GM03348 (cell line): ENCODE results near the gene SMG5.

ENCODE experiments used
- DNase-seq: peaks from one replicate; pipeline ENCODE4 v3.0.0; 2012; ENCODE audit warnings: low spot score

Gene SMG5

DNA sequence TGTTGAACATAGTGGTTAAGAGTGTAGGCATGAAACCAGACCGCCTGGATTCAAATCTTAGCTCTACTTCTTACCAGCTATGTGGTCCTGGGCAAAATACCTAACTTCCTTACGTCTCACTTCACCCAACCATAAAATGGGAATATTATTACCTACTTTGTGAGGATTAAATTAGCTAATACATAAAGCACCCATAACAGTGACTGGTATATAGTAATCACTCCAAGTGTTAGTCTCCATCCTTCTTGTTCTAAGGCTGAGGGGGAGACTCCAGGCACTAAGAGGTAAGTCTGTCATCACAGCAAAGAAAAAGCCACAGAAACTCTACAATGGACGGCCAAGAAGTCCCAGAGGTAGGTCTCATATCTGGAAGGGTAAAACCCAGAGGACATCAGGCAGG lies 2.8 kb downstream of the SMG5 start:
- no peak for DNase-seq

DNA sequence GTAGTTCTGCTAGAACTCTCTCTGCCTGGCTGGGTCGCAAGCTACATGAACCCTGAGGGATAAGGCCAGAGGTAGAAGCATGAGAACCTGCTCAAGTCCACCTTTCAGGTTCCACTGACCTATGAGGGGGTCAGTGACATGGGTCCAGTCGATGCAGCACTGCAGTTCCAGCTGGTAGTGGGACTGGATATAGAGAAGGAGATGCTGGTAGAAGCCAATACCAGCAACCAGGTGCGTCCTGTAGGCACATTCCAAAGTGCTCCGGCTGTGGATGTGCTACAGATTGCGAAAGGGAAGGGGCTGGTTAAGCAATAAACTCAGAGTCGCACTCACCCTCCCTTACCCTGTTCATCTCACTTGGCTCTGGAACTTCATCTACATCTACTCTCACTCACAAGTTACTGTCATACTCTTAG lies 5.7 kb downstream of the SMG5 start:
- DNase-seq, result peak; percentile 31

DNA sequence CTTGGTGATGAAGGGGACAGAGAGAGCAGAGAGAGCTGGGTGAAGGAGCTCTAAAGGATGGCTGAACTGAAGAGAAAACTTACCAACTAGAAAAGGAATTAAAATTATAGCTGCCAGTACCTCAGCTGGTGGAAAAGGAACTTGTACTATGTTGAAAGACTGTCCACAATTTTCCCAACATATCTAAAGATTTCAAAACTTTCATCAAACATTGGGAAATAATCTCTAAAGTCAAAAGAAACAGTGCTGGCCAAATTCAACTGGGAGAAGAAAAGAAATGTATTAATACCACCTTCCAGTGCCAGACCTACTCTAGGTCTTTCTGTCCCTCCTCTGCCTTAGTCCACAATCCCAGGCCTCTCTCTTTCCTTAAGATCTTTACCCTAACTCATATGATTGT lies 6.1 kb downstream of the SMG5 start:
- DNase-seq, result peak; percentile 33

DNA sequence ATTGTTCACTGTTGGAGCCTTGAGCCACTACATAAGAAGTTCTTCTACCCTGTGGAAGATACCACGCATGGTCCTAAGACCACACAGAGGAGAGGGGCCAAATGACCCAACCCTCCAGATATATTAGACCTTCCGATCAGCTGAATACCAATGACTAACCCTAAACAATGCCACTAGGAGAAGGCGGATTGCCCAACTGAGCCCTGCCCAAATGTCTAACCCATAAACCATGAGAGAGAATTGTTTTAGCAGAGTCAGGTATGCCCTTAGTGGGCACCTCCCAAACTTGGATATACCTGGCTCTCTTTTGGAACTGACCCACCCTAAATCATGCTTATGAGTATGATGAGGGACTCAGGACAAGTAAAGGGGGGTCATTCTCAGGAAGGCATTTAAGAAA lies 12.3 kb downstream of the SMG5 start:
- no peak for DNase-seq

DNA sequence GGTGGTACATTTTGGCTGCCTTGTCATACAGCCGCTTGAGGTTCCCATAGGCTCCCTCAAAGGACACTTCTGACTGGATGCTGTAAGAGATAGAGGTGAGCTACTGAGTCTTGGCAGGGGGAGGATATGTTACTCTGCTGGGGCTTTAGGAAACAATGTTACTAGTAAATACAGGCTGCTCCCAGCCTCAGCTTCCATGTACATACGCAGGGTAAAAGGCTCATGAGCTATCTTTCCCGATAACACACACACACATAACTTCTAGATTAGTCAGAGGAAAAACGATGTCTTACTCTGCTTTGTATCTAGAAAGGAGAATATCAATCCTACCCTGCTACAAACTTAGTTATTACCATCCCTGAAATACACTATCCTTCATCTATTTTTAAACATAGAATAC lies 14.3 kb downstream of the SMG5 start:
- no peak for DNase-seq

DNA sequence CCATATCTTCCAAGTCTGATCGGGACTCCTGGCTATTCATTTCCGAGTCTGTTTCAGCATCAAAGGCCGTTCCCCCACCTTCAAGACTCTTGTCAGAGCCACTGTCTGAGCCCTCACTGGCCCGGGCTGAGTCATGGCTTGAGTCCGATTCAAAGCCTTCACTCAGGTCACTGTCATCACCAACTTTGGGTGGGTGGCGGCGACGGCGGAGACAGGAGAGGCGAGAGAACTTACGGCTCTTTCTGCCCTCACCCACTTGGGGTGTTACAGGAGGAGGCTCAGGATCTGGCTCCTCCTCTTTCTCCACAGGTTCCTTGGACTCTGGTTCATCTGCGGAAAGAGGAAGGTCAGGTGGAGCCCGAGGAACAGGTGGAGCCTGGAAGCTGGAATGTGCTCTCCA lies 16.6 kb downstream of the SMG5 start:
- no peak for DNase-seq

DNA sequence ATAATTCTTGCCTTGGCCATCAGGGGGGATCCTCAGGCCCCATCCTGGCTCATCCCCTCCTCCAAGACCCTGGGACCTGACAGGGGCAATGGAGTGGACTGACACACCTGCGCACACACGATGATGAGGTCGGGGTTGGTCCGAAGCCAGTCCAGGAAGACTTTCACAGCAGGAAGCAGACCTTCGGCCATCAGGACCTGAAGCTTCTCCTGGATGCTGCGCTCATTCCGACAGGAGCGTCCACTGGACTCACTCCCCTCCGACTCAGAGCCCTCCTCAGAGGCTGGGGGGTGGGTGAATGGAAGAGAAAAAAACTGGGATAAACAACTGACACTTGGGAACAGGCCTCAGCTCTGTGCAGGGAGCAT lies 19.4 kb downstream of the SMG5 start:
- DNase-seq, result no peak

DNA sequence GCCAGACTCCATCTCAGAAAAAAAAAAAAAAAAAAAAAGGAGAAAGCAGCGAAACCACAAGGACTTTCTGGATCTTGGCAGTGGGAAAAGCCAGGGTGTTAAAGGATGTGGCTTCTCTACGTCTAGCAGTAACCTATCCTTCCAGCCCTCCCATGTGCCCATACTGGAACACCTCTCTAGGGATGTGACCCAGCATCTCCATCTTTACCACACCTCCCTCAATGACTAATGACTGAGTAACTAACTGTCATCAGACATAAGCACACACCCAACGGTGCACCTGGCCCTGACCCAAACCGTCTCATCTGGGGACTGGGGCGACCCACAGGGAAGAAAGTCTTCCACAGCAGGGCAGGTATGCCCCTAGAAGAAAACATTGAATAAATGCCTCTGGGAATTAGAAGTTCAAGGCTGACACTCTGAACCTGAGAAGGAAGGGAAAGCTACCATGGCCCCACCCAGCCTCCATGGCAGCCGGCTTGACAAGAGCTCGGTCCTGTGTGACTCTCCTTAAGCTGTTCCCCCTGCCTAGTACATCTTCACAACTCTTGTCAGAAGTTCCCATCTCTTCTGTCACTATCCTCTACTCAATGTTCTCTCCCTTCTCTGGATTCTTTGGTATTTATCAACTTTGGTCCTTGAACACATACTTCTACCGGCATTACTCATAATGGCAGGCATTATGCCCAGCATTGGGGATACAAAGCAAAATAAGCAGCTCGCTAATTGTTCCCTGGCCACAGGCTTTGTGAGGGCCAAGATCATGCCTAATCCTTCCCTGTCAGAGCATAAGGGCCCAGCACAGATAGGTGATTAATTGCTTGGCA lies 20.0 kb downstream of the SMG5 start:
- DNase-seq, result peak; percentile 86

DNA sequence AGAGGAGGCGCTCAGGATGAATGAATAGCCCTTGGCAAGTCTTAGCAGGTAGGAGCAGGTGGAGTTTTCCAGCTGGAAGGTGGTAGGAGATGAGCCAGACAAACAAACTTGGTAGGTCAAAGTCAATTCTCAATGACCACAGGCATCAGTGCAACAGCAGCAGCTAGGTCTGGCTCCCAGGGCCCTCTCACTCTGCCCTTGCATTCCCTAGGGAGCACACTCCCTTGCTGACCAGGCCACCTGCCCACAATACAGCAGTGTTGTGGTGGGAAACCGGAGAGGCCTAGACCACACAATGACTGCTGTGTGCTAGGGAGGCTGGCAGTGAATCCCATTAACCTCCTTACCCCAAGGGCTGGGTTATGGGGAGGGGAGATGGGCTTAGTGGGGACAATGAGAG lies 21.7 kb downstream of the SMG5 start:
- no peak for DNase-seq

DNA sequence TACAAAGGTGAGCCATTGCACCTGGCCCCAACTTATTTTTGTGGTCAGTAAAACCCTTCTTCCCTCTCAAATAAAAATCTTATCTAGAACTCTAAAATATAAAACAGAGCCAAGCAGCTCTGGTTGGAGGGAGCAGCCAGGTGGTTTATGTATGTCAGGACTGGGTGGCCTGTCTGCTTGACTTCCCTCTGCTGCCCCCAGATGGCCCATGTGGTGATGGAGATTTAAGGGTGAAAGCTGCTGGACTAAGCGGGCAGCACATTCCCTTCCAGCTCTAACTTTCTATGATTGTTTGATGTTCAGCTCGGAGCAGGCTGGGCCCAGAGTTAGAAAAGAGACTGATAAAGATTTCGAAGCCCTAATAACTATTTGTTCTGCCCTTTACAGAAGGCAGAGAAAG lies 22.8 kb downstream of the SMG5 start:
- DNase-seq, result no peak

DNA sequence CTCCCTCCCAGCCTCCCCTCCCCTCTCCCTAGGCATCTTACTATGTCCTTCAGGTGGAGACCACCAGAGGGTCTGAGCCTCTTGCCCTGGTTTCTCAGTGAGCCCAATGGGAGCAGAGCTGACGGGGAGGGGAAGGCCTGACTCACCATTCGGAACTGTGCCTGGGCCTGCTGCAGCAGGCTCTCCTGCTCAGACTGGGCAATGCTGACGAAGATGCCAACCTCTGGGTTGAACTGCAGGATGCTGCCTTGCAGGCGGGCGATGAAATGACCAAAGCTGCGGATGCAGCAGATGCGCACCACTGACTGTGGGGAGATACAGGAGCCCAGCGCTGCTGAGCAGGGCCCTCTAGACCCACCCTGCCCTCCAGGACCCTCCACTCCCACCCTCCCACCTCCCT lies 23.8 kb downstream of the SMG5 start:
- no peak for DNase-seq

DNA sequence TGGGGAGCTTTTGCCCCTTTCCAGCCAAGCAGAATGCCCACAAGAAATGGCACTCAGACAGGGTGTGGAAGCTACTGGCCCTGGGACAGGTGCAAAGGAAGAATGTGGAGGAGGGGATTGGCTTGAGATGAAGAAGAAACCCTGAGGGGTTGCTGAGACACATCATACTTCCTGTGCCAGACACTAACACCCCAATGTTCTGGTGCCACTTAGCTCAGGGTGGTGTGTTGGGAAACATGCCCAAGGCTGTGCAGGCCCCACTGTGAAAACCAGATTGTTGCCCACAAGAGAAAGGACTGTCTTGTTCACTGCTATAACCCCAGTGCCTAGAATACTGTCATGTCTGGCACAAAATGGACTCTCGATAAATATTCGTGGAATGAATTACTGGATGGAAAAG lies 24.9 kb downstream of the SMG5 start:
- DNase-seq, result no peak

DNA sequence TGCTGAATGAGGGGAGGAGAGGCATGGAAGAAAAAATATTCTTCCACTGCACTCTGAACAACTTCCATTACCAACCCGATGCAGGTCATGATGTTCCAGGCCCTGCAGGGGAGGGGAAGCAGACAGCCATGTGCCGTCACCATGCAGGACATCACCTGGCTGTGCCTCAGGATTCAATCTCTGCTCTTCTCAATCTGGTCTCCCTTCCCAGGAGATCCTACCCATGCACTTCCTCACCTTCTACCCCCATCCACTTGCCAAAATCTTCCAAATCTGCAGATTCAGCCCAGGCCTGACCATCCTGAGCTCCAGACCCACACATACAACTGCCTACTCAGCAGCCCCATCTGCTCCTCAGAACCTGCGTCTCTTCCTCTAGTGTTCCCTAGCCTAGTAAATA lies 29.0 kb downstream of the SMG5 start:
- DNase-seq, result no peak

DNA sequence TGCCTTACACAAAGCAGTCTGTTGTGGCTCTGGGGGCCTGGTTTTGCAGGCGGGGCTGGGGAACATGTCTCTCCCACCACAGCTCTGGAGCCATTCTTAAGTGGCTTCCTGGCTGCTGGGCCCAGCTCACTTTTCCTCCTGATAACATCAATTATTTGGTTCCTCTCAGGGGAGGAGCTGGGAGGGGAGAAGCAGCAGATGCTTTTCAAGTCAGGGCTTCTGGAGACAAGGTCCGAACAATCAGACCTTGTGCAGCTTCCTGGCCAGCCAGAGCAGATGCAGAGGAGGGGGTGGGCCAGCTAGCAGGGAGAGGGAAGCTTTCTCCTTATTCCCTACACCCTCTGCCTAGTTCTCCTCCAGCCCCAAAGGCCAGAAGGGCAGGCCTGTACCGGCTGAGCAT lies 31.1 kb downstream of the SMG5 start:
- no peak for DNase-seq

DNA sequence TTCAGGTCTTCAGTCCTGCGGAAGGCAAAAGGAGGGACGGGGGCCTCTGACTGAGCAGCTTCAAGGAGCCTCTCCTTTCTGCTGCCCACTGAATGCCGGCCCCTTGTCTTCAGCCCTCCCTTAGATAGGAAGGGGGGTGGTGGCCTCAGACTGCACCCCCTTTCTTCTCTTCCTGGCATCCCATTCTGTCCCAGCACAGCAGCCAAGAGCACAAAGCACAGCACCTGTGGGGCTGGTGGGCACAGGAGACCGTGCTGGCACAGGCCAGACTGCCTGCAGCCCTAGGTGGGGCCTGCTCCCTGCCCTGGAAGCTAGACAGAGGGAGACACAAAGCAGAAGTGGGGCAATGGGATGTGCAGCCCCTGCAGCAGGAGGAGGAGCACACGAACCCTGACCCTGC lies 33.0 kb downstream of the SMG5 start:
- DNase-seq, result no peak

DNA sequence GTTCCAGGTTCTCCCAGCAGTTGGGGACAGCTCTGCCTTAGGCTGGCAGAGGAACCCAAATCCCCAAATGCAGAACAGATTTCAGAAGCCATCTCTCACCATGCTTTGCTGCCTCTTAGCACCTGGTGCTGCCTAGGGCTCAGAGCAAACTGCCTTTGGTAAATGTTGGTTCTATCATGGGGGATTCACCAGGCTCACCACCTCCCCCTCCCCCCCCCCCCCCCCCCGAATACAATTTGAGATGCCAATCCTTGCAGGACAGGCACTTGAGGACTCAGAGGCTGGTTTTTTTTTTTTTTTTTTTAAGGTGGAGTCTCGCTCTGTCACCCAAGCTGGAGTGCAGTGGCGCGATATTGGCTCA lies 34.3 kb downstream of the SMG5 start:
- DNase-seq, result no peak

DNA sequence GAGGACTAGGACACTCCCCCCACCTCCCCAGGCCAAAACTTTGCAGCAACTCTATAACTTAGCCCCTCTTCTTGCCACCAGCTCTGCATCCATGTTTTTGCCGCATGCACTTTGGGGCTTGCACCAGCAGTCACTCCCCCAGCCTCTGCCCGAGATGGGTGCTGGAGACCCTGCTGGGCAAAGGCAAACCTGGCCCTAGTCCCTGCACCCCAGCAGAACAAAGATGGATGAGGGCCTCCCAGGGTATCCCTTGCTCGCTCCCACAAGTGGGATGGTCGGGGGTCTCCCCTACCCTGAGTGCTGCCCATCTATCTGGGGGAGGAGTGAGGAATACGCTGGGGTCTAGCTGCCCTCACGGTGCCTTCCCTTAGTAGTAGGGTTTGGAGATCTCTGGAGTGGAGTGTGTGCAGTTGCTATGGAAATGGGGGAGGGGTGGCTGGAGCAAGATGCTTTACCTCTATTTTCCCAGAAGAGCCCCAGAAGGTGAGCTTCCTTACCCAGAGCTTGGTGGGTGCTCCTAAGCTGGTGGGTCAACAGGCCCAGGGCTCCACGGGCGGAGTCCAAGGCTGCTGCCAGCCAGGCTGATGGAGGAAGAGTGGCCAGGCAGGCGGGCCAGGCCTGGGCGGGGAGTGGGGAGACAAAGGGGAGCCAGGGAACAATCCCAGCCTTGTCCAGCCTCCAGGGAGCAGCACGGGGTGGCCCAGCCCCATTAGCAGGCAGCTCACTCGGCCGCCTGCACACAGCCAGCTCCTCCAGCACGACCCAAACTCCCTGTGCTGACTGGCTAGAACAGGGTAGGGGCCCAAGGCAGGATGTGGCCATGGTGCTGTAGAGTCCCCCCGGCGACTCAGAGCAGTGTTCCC lies 34.9 kb downstream of the SMG5 start, which contains the start of gene PAQR6:
PAQR6 (minus strand) TSS at position 597 of the 863 bp plus-strand sequence. CDS start 1,325 bp downstream, outside the sequence.
- DNase-seq, result peak; percentile 31

DNA sequence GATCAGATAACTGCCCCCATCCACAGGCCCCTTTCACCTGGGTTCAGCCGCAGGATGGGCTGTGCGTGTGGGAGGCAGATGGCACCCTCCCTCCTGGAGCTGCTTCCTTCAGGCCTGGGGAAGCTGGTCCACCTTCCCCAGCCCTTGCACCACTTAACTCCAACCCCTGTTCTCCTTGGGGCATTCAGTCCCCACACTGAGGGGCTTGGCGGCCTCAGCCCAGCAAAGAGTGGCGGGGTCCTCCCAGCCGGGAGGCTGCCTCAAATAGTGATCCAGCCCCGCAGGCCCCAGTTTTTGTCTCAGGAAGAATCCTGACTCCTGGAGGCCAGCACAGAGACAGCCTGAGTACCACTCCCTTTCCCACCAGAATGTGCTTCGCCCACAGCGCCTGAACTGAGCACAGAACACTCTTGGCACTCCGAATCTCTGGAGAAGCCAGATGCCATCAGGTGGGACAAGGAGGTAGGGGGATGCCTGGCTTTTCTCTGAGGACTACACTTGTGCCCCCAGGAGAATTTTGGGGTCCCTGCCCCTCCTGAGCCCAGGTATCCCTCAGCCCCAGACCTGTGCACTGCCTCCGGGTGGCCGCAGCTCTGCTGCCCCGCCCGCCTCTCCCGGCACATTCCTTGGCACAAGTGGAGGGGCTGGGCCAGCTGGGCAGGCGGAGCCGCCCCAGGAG lies 35.7 kb downstream of the SMG5 start:
- DNase-seq, result peak; percentile 68

DNA sequence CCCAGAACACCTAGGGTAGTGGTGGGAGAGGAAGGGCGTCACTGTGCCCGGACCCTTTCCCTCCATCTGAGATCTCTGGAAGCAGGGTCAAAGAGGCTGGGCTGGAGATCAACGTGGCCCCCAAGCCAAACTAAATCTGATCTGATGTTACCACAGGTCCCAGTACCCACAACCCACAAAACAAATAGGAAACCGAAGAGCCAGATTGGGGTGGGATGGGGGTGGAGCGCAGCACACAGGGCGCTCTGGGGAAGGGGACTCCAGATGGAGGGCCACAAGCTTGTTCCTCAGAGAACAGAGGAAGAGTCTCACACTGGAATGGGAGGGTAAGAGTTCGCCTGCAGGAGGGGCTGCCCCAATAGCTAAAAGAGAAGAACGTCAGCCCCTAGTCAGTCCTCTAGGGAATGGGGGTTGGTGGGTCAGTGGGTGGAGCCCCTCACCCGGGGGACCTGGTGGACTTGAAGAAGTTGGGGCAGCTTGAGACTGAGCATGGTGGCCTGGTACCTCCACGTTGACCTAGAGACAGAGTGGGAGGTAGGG lies 36.3 kb downstream of the SMG5 start:
- DNase-seq, result no peak

DNA sequence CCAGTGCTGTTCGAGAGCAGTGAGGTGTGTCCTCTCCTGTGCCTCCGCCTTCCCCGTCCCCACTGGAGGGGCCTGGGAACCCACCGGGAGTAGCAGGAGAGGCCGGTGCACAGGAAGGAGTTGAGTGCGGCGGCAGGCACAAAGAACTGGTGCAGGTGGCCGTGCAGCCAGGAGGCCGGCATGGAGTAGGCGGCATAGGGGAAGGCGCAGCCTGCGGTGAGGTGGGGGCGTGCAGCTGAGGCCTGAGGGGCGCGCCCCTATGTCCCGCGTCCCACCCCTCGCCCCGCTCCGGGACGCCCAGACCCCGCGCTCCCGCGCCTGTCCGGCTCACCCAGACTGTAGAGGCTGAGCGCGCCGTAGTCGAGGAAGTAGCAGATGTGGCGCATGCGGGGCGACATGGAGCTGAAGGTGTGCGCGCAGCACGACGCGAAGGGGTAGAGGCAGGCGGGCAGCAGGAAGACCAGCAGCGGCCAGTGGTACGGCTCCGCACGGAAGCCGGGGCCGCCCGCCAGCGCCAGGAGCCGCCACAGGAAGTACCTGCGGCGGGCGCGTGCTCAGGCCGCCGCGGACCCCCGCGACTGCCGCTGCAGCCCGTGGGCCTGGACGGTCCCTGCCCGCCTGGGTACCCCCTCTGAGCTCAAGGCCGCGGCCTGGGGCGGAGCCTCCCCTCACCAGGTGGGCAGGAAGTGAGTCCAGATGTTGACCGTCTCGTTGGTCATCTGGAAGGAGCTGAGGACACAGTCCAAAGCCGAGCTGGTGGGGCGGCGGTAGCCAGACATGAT lies 37.0 kb downstream of the SMG5 start:
- DNase-seq, result peak; percentile 44

DNA sequence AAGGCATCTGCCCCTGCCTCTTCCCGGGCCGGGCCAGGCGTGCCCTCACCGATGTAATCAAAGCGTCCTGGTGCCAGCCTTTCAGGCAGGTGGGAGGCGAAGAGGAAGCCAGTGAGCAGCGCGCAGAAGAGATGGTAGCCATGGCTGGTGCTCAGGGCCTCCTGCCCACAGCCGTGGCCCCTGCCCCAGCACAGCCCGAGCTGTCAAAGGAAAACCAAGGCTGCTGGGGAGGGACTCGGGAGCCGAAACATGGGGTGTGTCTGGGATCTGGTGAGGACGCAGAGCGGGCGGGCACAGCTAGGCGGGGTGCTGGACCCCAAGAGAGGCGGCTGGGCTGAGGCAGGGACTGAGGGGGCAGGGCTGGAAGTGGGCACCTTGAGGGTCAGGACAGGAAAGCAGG lies 37.9 kb downstream of the SMG5 start:
- DNase-seq, result no peak

DNA sequence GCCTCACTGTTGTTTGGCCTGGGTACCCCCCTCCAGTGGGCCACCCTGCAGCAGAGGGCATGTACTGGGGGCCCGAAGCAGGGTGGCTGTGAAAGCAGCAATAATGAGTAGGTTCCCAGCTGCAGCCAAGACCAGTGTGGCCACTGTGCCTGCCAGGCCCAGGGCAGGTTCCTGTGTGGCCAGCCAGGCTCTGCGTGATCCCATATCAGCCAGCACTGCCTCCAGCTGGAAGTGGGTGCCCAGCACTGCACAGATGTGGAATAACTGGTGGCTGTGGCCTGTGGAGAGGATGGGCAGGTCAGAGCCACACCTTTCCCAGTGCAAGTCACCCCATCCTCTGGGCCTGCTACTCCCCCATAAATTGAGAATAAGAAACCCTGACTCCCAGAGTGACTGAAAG lies 38.5 kb downstream of the SMG5 start:
- no peak for DNase-seq
